Activated CD4-positive, CD25-positive, alpha-beta regulatory T cell treated with anti-CD3 and anti-CD28 coated beads, Interleukin-2, amount 50 U/mL, for 24 hours (primary cell): ENCODE data around the gene NCS1.
"Not testable (repeated sequence)": the region's sequence is repeated elsewhere in the genome, so short reads cannot be mapped to it uniquely, and the experiment has no call there.

Experiments used
- ATAC-seq, 2 donors: fragments of 150-1000 bp; cut with Tn5 transposase; one replicate each; pipeline ENCODE4 v1.10.0; 2021; ENCODE audit warnings: mild to moderate bottlenecking in 1 of 2, moderate library complexity in 1 of 2

Gene NCS1

DNA sequence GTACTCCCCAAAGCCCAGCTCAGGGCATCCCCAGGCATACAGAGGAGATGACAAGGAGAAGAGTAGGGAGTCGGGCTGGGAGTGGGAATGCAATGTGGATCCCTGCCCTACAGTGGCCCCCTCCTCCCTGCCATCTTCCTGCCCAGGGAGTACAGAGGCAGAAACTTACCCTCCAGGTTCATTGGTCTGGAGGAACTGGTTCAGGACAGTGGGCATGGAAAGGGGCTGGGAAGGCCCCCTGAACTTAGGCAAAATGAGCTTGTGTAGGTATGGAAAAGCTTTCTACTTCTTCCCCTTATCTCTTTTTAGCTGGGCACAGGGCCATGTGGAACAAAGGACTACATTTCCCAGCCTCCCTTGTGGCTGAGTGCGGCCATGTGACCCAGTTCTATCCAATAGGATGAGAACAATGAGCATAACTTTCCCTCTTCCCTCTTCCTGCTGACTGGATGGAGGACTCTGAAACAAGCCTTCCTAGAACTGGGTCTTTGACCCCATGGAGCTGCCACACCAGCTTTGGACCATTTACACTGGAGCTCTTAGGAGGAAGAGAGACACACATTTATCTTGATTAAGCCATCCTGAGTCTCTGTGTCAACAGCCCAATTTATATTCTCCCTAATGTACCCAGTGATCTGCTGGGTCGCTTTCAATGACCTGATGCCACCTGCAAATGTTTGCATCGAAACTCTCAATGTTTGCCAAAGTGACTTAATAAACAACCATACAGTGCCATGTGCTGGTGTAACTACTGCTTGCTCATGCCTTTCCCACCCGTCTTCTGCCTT is 68.4 kb downstream of the NCS1 start:
- no peak for ATAC-seq

DNA sequence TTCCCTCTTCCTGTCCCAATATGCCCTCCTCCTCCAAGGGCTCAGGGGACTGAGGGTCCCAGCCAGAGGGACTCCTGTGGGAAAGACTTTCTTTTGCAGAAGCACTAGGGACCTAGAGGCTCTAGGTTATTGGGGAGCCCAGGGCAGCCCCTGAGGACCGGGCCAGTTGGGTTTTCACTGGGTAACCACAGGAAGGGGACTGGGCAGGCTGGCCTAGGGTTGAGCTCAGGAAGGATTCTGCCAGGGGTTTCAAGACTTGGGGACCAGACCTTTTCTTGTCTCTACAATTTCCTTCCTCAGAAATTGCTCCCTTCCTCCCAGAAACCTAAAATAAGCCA is 69.0 kb downstream of the NCS1 start:
- ATAC-seq: no peak

DNA sequence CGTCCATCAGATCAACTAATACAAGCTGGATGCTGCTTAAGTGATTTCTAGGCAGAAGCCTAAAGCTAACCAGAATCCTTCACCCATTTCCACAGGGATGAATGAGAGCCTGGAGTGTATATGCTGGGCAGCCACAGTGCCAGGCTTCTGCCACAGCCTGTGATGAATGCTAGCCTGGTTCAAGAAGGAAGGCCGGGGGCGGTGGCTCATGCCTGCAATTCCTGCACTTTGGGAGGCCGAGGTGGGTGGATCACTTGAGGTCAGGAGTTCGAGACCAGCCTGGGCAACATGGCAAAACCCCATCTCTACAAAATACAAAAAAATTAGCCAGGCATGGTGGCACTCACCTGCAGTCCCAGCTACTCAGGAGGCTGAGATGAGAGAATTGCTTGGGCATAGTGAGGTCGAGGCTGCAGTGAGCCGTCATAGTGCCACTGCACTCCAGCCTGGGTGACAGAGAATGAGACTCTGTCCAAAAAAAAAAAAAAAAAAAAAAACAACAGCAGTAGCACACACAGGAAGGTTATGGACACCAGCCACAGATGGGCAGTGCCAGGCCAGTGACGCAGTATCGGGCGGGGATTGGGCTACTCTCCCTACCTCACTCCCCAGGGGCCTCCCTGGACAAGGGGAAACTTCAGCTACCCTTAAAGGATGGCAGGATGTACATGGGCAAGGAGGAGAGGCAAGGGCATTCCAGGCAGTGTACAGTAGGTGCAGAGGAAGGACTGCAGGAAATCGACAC is 70.2 kb downstream of the NCS1 start:
- no peak for ATAC-seq

DNA sequence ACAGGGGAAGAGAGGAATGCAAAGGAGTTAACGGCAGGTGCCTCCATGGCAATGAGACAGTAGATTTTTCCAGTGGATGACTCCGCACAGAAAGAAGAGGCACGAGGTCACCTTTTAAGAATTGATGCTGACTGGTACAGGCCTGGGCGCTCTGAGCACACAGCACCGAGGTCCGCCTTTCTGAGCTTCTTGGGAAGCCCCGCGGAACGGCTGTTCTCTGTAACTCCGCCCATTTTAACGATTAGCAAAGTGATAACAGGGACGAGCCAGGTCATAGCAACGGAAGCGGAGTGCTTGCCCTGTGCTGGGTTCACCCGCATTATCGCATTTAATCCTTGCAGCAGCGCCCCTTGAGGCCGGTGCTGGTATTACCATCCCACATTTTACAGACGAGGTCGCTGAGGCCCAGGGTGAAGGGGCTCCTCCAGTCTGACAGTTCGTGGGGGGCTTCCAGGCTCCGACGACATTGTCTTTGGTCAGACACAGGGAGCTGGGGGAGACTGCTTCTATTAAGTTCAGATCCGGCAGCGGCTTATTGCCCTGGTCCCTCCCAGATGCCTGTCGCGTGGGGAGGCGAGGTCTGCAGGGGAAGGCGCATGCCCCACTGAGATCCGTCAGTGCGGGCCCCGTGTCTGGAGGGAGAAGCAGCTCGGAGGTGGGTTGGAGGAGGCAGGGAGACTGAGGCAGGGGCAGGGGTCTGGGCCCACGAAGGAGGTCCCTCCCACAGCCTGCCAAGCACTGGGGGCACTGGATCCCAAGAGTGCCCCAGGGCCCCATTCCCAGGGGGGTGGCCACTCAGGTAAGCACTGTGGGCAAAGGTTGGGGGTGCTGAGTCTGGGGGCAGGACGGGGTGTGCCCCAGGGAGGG is 71.0 kb downstream of the NCS1 start:
- peak; percentile 57 to 70 for ATAC-seq

DNA sequence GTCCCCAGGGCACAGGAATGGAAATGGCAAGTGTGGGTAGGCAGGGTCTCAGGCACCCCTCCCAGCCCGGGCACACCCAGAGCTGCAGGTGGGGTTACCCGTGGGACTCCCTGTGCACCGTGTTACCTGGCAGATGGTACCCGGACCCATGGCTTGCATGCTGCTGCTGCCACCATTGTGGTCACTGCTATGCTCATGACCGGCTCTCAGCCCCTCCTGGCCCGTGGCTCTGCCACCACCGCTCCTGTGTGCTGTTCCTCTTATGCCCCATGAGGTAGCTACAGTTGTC is 71.6 kb downstream of the NCS1 start:
- ATAC-seq: no peak

DNA sequence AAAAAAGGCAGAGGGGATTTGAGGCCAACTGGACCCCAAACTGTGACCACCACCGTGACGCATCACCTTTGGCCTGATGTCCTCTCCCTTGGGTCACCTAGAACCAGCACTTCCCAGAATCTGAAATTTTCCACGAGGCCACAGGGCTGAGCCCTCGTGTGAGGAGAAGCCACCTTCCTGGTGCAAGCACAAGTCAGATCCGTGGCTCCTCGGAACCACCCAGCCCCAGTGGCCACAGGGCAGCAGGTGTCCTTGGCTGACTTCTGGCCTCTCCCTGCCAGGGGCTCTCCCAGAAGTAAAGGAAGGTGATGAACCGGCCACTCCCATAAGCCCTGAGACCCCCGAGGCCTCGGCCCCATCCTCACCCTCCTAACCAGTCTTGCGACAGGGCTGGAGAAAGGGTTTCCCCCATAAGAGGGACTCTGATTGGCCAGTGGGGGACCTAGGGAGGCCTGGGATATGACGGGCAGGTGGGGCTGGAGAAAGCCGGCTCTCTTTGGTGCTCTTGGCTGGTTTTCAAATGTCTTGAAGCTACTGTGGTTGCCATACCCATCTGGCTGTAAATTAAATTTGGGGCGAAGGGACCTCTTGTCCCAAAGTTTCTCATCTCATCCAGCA is 72.5 kb downstream of the NCS1 start:
- ATAC-seq: no peak

DNA sequence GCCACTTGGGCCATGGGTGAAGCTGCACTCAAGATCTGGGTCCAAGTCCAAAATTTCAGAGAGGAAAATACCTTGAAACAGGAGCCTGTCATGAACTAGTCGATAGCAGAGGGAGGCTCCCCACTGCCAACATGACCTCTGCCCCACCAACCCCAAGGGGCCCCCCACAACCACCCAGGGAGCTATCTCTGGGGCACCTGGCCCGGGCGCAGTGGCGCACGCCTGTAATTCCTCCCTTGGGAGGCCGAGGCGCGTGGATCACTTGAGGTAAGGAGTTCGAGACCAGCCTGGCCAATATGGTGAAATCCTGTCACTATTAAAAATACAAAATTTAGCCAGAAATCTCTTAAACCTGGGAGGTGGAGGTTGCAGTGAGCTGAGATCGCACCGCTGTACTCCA is 73.3 kb downstream of the NCS1 start:
- no peak for ATAC-seq

DNA sequence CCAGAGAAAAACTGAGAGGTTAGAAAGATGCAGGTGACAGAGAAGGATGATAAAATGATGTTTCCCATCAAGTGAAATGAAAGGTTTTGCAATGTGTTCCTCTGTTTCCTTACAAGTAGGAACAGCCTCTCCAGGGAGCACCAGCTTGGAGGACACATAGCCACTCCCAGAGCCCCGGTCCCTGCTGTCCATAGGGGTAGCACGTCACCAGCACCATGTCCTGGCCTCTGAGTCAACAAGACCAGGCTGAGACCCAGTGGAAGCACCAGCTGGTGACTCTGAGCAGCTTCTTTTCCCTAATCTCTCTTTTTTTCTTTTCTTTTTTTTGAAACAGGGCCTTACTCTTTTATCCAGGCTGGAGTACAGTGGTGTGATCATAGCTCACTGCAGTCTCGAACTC is 73.9 kb downstream of the NCS1 start:
- no peak for ATAC-seq

DNA sequence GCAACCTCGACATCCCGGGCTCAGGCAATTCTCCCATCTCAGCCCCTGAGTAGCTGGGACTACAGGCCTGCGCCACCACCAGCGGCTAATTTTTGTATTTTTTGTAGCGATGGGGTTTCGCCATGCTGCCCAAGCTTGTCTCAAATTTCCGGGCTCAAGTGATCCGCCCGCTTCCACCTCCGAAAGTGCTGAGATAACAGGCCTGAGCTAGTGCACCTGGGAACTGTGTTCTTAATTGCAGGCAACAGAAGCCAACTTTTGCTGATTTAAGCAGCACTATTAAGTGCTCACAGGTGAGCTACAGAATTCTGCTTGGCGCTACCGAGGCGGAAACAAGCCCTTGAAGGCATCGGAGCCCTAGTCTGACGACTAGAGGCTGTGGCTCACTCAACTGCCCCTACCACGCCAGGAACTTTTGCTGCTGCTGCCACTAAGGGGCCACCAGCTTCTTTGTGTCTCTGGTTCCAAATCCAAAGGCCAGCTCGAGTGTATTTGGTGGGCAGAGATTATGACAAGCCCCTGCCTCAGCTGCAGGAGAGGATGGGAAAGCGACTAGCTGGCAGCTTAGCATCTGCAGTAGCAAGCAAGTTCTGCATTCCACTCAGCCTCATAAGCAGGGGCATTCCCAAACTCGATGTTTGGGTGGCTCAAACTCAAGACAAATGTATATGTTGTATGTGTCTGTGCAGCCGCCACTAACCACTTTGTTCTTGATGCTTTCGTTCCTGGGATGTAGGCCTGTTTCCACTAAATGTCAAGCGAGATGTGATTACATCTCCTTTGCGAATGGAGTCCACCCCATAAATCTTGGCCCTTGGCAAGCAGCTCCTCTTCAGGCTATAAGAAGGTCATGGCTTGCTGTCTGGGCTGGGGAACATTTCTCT is 82.8 kb downstream of the NCS1 start:
- ATAC-seq: no peak

DNA sequence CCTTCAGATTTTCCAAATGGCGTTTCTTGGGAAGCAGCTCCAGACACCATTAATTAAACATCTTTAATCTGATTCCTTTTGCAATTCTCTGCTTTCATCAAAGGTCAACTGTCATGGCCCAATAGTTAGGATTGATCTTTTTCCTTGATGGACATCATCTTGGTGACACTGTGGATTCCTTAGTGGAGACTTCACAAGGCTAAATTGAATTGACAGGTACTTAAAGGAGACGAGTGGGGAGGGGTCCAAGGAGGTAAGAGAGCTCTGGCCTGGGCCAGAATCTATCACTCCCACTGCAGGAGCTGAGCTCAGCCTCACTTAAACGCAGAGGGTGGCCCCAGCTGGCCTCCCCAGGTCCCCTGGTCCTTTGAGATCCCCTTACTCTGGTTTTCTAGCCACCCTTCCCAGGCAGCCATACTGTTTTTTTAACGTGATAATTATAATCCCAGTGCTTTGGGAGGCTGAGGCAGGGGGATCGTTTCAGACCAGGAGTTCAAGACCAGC is 83.5 kb downstream of the NCS1 start:
- ATAC-seq: no peak

DNA sequence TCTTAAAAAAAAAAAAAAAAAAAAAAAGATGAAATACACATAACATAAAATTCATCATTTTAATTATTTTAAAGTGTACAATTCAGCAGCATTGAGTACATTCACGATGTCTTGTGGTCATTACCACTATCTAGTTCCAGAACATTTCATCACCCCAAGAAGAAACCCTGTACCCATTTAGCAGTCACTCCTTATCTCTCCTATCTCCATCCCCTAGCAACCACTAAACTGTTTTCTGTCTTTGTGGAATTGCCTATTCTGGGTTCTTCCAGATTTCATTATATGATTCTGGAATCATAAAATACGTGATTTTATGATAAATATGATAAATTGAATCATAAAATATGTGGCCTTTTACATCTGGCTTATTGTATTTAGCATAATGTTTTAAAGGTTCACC is 84.4 kb downstream of the NCS1 start:
- ATAC-seq: no peak

DNA sequence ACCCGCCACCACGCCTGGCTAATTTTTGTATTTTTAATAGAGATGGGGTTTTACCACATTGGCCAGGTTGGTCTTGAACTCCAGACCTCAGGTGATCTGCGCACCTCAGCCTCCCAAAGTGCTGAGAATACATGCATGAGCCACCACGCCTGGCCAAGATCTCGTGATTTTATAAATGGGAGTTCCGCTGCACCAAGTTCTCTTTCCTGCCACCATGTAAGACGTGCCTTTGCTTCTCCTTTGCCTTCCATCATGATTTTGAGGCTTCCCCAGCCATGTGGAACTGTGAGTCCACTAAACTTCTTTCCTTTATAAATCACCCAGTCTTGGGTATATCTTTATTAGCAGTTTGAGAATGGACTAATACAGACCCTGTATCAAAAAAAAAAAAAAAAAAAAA is 85.9 kb downstream of the NCS1 start:
- ATAC-seq: not testable (repeated sequence)

DNA sequence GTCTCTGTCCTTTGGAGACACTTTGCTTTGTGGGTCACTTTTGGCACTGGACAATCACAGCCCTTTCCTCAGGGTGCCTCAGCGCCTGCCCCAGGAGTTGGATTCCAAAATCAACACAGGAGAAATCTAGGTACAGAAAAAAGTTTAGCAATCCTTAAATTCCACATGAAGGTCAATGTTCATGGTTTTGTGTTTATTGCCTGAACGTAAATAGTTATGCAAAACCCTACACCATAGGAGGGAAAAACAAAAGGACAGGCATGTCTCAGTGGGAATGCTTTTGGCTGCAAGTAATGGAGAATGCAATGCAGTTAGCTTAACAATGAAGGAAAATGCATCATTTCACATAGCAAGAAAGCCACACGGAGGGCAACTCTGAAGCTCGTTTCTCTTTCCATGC is 86.8 kb downstream of the NCS1 start:
- no peak for ATAC-seq

DNA sequence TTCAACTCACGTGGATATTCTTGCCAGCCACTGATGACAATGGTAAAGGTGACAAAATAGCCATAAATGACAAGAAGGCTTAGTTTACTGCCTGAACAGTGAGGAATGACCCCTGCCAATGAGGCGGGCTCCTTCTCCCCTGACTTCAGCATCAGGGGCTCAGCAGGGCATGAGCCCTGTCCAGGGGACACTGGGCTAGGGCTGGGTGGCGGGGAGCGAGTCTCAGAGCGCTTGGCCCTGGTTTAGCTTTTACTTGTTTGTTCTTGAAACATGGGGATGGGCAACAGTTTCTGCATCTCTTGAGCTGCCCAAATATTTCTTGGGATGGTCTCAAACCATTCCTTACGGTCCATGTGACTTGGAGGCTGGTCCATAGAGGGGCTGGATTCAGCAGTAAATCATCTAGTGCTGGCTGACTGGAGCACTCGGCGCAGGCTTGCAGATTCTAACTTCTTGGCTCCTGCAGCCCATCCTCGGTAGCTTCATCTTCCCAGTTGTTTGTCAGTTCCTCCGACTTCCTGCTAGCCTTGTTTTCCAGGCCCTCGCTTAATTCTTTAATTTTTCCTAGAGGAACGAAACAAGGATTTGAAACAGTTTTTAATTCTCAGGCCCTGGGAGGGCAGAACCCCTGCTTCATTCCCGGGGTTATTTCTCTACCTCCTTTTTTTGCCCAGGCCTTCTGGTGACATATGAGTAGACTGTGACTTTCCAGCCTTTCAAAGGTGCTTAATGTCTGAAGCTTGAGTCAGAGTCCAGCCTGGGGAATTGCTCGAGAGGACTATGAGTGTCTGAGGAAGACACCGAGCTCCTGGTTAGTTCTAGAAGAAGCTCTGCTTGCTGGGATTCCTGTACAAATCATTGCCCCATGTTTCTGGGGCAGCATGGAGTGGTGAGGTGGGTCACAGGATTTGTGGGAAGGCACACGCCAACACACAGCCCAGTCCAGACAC is 88.9 kb downstream of the NCS1 start:
- ATAC-seq: no peak

DNA sequence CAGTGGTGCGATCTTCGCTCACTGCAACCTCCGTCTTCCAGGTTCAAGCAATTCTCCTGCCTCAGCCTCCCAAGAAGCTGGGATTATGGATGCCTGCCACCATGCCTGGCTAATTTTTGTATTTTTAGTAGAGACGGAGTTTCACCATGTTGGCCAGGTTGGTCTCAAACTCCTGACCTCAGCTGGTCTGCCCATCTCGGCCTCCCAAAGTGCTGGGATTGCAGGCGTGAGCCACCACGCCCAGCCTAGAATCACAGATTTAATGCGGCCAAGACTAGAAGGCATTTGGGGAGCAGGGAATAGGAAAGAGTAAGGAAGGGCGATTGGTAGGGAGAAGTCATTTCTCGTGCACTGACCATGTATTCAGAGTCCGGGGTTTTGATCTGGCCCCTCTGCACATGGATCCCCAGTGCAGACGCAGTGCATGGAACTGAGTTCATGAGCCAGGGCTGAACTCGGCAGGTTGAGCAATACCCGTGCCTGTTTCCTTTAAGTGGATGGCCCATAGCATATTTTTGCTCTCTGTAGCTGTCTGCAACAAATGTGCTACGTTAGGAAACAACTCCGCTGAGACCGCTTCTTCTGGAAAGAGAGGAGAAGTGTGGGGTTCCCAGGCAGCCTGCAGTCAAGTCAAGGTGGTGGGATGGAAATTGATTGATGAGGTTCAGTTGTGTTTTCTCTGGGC is 90.0 kb downstream of the NCS1 start:
- ATAC-seq: no peak

DNA sequence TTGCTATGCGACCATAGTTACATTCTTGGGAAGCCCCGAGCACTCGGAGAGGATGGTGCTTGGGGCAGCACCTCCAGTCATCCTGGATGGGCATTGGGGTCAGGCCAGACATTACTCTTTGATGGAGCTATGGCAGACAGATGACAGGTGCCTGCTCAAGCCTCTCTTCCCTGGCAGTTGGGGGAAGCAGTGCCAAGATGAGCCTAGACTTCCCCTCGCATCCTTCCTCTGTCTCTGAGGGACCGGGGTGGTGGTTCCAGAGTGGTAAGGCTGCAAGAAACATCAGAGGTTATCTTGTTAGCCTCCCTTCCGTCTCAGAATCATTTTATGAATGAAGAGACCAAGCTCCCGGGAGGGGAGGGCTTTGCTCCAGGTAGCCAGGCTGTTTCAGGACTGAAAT is 90.6 kb downstream of the NCS1 start:
- ATAC-seq: no peak

DNA sequence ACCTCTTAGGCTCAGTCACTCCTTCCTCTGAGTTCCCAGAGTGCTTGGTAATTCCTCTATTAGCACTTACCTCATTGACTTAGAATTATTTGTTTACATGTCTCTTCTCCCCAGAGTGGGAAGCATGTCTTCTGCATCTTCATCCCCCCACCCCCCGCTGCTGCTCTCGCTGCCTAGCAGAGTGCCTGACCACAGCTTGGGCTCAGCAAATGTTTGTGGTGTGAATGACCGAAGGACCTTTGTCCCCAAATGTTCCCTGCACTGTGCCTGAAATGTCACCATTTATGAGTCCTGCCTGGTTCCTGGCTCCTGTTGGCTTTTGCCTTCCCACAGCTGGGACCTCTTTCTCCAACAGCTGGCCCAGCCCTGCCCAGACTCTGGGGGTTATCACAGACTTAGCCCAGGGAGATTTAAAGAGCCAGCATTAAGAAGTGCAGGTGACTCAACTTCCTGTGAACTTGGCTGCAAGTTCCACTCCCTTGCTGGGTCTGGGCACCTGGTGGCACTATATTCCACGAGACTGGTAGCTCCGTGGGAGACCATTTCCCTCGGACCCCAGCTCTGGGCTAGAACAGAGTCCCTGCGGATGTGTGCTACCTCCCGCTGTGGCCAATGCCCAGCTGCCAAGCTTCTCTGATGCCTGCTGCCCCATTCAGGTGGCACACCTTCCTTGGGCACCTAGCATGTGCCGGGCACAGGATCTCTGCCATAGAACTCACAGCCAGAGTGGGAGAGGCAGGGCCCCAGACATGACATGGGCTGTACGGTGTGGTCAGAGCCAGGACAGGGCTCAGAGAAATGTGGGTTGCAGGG is 91.6 kb downstream of the NCS1 start:
- ATAC-seq: no peak

DNA sequence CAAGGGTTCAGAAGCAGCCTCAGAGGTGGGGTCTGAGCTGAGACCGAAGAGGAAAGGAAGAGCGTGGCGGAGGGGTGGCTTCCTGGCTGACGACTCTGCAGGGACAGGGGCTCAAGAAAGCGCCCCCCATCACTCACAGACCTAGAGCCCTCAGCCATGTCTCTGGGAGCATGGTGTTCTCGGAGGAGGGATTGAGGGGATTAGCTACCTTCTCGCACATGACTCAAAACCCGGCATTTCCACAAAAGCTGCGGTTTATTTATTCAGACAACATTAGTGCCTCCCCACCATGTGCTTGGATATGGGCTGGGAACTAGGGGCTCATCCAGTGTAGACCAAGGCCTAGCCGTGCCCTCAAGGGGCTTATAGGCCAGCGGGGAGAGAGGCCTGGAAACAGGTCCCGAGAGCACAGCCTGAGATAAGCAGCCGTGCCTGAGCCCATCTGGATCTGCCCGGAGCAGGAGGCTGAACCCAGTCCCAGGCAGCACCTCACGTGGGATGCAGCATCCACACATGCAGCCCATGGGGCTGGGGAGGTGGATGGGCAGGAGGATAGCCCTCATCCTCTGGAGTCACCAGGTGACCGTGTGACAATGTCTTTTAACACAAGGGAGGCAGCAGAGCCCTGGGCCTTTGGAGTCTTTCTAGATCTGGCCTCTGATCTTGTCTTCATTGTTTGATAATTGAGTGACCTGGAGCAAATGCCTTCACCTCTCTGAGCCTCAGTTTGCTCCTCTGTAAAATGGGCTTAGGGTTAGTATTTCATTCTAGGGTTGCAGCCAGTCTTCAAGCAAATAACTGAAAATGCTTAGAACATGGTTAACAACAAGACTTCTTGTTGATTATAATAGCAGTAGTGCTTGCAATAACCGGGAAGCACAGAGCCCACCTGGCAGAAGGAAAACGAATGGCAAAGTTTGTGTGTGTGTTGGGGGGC is 92.5 kb downstream of the NCS1 start:
- no peak for ATAC-seq
